HG03060 (cell line): ENCODE measurements around the gene LMNA.

Experiments used
- ATAC-seq: cut with Tn5 transposase; IDR thresholded peaks from one replicate; pipeline ENCODE4 v1.9.1; 2021; ENCODE audit warnings: low read depth, moderate number of reproducible peaks; ENCODE audit not compliant: unreplicated experiment

LMNA gene

GRCh38 chr1:156135930-156136871 lies 21.7 kb downstream of the LMNA start:
- ATAC-seq, result no peak

DNA sequence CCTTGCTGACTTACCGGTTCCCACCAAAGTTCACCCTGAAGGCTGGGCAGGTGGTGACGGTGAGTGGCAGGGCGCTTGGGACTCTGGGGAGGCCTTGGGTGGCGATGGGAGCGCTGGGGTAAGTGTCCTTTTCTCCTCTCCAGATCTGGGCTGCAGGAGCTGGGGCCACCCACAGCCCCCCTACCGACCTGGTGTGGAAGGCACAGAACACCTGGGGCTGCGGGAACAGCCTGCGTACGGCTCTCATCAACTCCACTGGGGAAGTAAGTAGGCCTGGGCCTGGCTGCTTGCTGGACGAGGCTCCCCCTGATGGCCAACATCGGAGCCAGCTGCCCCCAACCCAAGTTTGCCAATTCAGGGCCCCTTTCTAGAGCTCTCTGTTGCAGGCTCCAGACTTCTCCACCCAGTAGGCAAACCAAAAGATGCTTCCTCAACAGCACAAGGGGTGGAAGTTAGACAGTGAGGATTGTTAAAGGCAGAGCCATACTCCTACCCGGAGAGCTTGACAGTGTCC lies 22.5 kb downstream of the LMNA start:
- no peak for ATAC-seq

DNA sequence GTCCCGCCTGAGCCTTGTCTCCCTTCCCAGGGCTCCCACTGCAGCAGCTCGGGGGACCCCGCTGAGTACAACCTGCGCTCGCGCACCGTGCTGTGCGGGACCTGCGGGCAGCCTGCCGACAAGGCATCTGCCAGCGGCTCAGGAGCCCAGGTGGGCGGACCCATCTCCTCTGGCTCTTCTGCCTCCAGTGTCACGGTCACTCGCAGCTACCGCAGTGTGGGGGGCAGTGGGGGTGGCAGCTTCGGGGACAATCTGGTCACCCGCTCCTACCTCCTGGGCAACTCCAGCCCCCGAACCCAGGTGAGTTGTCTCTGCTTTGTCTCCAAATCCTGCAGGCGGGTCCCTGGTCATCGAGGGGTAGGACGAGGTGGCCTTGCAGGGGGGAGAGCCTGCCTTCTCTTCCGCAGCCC lies 24.0 kb downstream of the LMNA start:
- no peak for ATAC-seq

DNA sequence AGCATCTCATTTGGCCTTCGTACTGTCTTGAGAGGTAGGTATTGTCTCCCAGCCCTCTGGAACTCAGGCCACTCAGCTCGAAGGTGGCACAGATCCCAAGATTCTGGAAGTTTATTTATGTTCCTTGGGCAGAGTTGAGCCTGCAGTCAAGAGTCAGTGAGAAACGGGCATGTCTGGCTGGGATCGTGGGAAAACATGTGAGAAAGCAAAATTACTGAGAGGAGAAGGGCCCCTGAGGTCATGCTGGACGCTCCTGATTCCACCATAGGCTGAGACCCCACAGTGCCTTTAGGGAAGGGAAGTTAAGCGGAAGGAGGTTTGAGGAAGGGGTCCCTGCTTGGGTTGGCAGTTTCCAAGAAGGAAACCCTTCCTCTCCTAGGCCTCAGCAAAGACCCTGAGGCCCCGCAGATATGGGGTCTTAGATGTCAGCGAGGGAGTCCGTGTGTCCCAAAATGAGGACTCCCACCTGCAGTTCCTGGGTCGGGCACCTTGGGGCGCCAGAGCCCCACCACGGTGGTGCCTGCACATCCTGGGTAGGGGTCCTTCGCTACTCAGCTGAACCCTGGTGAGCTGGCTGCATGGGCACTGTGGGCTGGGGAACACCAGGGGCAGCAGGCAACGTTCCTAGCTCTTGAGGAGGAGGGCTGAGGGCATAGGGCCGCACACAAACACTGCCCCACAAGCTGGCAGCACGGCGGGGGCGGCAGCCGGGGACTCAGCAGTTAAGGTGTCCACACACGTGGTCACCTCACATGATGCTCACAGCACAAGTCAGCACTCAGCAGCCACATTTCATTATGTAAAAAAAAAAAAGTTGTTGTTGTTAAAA lies 26.6 kb downstream of the LMNA start:
- ATAC-seq, result no peak

GRCh38 chr1:156143765-156144489 lies 29.4 kb downstream of the LMNA start:
- ATAC-seq, result no peak

- ATAC-seq, result no peak
Observed at GRCh38 chr1:156144742-156145141, 30.2 kb downstream of the LMNA start.

DNA sequence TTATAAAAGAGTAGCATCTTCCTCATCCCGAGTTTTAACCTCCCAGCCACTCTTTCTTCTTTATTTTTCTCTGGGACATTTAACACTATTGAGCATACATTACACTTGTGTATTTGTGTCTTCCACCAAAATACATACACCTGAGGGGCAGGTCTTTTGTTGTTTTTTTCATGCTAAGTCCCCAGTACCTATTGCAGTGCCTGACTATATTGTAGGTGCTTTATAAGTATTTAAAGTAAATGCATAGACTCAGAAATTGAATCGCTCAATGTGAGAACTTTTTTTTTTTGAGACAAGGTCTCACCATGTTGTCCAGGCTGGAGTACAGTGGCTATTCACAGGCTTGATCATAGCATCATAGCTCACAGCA lies 31.1 kb downstream of the LMNA start:
- no peak for ATAC-seq

- ATAC-seq, result no peak
Observed at GRCh38 chr1:156146020-156146768, 31.7 kb downstream of the LMNA start.

DNA sequence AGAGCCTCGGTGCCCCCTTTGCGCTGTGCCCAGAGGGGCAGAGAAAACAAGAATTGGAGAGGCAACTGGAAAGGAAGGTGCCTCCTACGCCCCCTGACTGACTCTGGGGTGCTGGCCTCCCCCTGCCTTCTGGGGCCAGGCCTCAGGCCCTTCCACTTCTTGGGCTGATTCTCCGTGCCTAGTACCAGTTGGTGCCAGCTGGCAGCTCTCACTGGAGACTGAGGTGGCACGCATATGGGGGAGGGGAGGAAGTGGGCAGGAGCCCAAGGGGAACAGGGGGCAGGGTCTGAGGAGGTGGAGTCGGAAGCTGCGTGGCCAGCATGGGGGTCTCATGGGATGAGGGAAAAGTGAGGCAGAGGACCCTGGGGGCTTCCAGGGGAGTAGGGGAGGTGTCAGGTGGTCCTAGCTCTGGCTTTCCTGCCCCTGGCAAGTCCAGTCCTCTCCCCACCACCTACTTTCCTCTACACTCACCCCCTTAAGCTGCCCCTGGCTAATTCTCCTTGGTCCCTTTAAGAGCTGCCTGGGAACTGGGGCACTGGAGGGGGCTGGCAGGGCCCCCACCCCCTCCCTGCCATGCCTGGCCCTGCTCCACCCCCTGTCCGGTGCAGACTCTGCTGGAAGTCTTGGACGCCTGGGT lies 32.4 kb downstream of the LMNA start:
- no peak for ATAC-seq

DNA sequence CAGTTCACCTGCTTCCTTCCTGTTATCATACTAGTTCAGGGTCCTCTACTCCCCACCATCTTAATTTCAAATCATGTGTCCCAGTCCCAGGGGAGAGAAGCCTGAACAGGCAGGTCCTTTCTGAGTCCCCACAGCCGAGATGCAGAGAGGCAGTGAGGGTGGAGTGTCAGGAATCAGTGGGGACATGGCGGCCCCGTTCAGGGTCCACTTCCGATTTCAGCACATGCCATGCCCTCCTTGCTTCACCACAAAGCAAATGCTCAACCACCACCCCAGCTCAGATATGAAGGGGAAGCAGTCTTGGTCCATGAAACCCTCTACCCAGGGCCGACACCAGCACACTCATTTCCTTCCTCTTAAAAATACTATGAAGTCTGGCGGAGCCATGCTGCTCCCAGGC lies 33.7 kb downstream of the LMNA start:
- no peak for ATAC-seq

GRCh38 chr1:156149374-156150332 lies 35.1 kb downstream of the LMNA start:
- peak; percentile 27 for ATAC-seq

DNA sequence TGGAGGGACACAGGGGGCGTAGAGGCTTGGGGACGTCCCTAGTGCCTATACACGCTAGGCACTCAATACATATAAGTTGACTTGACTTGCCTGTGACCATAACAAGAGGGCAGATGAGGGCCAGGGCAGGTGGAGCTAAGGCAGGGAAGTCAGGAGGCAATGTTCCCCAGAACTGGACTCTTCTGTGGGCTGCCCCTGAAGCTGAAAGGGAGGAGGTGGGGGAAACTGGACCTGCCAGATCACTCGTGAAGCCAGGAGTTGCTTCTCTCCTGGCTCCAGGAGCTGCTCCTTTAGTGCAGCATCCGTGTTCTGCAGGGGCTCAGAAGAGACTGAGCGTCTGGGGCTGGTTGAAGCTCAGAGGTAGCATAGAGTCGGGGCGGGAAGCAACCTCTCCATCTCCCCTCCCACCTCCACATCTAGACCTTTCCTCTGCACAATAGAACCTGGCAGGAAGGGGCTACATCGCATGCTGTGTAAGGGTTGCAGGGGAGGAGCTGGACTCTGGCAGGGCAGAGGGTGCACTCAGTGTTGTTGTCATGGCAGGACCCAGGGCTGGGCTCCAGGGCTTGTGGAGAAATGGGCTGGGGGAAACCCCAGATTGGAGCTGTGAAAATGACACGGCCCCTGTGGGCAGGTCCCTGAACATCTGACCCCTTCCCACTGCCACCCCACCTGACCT lies 36.0 kb downstream of the LMNA start:
- ATAC-seq, result no peak

- no peak for ATAC-seq
Observed at GRCh38 chr1:156151093-156151688, 36.7 kb downstream of the LMNA start.

DNA sequence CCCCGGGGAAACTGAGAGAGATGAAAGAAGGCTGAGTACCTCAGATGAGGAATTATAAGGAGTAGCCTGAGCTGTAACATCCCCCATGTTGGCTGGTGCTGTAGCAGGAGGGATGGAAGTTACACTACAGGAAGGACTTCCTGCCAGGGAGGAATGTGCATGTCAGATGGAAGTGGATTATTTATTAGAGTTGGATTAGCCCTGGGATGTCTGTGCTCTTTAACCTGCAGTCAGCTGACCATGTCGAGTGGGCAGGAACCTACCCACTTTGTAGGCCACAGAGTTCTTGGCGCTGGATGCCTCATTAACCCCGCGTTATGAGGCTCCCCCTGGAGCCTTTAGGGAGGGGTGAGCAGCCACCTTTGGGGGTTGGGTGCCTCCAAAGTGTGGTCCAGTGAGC lies 38.1 kb downstream of the LMNA start:
- ATAC-seq, result no peak

GRCh38 chr1:156153362-156153761 lies 38.9 kb downstream of the LMNA start, which contains the start of gene SEMA4A:
TSS of gene SEMA4A (plus strand) at chr1:156153585. CDS start at chr1:156154579, 994 bp downstream.
- no peak for ATAC-seq

DNA sequence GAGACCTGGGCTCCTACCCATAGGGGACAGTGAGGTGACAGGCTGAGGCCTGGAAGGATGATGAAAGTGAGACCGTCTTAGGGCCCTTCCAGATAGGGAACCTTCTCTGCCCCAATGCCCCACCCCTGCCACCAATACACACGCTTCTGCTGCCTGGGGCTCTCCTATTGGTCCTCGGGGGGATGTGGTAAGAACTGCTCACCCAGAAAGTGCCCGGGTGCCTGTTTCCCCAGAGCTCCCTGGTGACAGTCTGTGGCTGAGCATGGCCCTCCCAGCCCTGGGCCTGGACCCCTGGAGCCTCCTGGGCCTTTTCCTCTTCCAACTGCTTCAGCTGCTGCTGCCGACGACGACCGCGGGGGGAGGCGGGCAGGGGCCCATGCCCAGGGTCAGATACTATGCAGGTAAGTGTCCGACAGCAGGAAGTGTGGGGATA lies 39.8 kb downstream of the LMNA start:
- no peak for ATAC-seq

DNA sequence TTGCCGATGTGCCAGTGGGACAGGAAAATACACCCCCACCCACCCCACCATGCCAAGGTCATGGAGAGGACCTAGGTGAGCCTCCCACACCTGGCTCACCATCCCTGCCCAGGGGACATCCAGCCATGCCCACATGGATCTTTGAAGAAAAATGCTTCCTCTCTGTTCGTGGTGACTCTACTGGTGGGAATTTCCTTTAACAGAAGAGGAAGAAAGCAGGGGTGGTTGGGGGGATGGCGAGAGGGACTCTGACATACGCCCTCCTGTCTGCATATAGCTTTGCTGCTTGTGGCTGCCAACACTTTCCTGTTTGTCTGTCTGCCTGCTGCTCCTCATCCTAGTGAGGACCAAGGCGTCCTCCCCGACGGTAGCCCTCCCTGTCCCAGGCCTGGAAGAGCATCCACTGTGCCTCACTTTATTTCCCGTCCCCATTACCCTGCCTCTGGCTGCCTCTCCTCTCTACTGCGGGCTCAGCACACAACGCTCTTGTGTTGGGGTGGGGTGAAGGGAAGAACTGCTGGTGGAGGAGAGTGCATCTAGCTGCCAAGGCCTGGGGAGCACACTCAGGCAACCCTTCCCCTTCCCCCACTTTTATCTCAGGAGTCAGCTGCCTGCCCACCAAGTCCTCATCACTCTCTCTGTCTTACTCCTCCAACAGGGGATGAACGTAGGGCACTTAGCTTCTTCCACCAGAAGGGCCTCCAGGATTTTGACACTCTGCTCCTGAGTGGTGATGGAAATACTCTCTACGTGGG lies 41.4 kb downstream of the LMNA start:
- no peak for ATAC-seq
